GM12801 (cell line): ENCODE data around the gene HOXA6.

Source experiments
- TF ChIP-seq, protein P1 (sequence below): IDR thresholded peaks from one replicate; pipeline ENCODE4 v1.5.1; 2011; ENCODE audit warnings: control low read depth; ENCODE audit not compliant: insufficient read length; ENCODE audit errors: extremely low read depth

The HOXA6 gene

DNA sequence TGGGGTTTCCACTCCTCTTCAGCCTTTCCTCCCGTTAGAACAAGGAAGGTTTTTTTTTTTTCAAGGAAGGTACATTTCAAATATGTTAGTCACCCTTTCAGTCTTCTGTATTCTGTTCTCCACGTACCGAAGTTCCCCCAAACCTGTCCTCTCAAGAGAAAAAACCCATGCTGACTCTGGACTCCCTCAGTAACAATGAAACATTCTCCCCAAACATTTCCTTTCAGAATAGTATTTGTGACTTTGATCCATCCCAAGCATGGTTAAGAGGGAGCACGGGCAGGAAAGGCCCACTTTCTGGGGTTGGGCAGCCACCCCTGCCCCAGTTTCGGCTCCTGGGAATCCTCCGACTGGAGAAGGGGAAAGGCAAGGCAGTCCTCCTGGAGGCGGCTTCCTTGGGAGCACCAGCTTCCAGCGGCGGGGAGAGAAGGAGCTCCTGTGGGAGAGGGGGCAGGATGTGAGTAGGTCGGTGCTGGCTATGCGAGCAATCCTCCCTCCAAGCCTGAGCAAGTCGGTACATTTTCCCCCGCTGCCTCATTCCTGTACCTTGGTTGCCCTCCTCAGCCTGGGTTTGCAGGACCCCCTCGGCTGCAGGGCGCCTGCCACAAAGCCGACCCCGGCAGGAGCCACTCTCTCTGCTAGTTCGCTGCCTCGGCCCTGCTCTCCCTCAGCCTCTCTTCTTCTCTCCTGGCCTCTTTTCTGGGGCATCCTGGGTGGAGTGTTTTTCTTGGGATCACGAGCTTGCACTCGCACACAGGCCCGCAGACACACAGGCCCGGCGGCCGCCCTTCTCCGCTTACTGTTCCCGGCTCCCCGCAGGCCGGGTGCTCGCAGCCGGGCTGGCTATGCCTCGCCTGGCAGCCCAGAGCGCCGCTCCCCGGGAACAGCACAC is 49.6 kb downstream of the HOXA6 start:
- TF ChIP-seq, protein P1, sequence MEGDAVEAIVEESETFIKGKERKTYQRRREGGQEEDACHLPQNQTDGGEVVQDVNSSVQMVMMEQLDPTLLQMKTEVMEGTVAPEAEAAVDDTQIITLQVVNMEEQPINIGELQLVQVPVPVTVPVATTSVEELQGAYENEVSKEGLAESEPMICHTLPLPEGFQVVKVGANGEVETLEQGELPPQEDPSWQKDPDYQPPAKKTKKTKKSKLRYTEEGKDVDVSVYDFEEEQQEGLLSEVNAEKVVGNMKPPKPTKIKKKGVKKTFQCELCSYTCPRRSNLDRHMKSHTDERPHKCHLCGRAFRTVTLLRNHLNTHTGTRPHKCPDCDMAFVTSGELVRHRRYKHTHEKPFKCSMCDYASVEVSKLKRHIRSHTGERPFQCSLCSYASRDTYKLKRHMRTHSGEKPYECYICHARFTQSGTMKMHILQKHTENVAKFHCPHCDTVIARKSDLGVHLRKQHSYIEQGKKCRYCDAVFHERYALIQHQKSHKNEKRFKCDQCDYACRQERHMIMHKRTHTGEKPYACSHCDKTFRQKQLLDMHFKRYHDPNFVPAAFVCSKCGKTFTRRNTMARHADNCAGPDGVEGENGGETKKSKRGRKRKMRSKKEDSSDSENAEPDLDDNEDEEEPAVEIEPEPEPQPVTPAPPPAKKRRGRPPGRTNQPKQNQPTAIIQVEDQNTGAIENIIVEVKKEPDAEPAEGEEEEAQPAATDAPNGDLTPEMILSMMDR: no peak

GRCh38 chr7:27096768-27097514 is 50.6 kb downstream of the HOXA6 start:
- TF ChIP-seq, protein P1: no peak

DNA sequence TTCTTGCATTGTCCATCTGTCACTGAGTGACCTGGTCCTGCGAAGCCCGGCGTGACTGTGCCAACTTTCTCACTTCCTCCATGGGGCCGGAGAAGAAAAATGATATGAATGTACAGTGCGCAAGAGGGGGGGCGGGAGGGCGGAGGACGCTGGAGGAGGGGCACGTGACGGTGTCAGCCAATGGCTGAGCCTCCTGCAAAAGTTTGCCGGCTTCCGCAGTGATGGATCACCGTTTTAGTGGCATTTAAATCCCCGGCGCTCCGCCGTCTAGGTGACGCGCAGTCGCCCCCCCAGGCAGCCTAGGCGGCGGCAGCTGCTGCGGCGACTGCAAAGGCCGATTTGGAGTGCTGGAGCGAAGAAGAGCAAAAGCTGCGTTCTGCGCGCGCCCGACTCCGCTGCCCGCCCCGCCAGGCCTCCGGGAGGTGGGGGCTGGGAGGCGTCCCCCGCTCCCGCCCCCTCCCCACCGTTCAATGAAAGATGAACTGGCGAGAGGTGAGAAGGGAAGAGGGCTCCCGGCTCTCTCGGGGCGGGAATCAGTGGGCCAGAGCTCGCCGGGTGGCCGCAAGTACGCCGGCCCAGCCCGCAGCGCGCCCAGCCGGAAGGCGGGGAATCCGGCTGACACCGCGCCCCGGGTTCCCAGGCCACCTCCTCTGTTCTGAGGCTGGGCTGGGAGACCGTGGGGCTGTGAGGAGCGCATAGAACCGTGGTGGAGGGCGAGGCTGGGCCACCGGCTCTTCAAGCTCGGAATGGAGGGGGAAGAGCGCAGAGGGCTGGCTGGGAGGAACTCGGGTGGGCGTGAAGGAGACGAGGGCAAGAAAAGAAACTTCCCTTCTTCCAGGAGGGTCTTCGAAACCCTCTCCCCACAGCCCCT is 51.4 kb downstream of the HOXA6 start, which contains the start of gene HOXA1:
Gene HOXA1, minus strand, starts transcription at position 104 of the 871 bp plus-strand sequence. Its CDS starts 88 bp downstream, at position 16.
- TF ChIP-seq, protein P1: no peak
